ENCODE data around the gene OR5I1.

DNA sequence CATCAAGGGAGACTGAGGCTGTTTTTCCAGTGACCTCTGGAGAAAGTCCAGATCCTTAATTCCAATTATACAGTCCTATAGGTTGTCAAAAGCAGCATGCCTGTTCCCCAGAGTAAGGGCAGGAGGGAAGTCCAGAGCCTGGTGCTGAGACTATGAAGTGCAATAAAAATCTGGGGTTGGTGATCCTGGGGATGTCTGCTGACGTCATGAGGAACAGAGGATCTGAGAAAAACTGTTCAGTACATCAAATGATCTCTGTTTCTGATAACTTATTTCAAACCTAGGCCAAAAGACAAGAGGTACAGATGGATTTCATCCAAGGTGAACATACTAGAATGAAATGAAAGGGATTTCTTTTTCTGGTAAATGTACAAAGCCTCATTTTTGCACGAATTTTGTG is 33.9 kb downstream of the OR5I1 start:
- TF ChIP-seq ARNT (IDR thresholded peaks at IDR 0.05): no peak
- no peak for TF ChIP-seq BHLHE40 (IDR thresholded peaks at IDR 0.05; ENCODE audit: borderline replicate concordance)
- no peak for TF ChIP-seq FOXA1 (IDR thresholded peaks at IDR 0.05)
- TF ChIP-seq TARDBP (IDR thresholded peaks at IDR 0.05): no peak
- no peak for TF ChIP-seq ELF4 (IDR thresholded peaks at IDR 0.05)
- TF ChIP-seq SUZ12 (IDR thresholded peaks at IDR 0.05): no peak
- no peak for TF ChIP-seq CTBP1 (IDR thresholded peaks at IDR 0.05; ENCODE audit: borderline replicate concordance)
- no peak for TF ChIP-seq NFRKB (IDR thresholded peaks at IDR 0.05)
- no peak for TF ChIP-seq FOXM1 (IDR thresholded peaks at IDR 0.05; ENCODE audit: borderline replicate concordance)
- no peak for TF ChIP-seq HDGF (IDR thresholded peaks at IDR 0.05; ENCODE audit: borderline replicate concordance)
- TF ChIP-seq SP1 (IDR thresholded peaks at IDR 0.05): no peak
